GM12878 (cell line): ENCODE results near the gene UBE2F. TPM values are rescaled to one million over a fixed set of nuclear protein-coding genes. Genes with fewer than 3 reads are reported as not detected.

Experiments
- ATAC-seq: fragments of 200-7000 bp; cut with Tn5 transposase; 3 replicates; pipeline ENCODE4 v1.9.1; 2020; ENCODE audit warnings: mild to moderate bottlenecking, moderate library complexity
- BruUV-seq: library from RNA; stranded (reverse); fragments of 400-500 nt; replicated peaks from 2 replicates; lab custom pipeline; 2021; lab: Mats Ljungman, UMichigan
- CTCF ChIA-PET: fragments of 300-600 bp; sonication (Branson Sonifier 250); formaldehyde crosslinking; extraction: SDS; loops from one replicate; lab custom pipeline; 2021; ENCODE audit warnings: inconsistent platforms; lab: Yijun Ruan, JAX
- POLR2A ChIA-PET: fragments of 350-600 bp; formaldehyde crosslinking; extraction: SDS; loops from one replicate; lab custom pipeline; 2021; ENCODE audit warnings: inconsistent platforms; lab: Charles Lee
- RAD21 ChIA-PET: fragments of 300-600 bp; sonication (Branson Sonifier 250); formaldehyde crosslinking; loops from one replicate; lab custom pipeline; 2023; ENCODE audit warnings: antibody characterized with exemption; ENCODE audit not compliant: unreplicated experiment; lab: Charles Lee
- SMC1A ChIA-PET: fragments of 300-600 bp; sonication (Branson Sonifier 250); formaldehyde crosslinking; loops from one replicate; lab custom pipeline; 2023; ENCODE audit not compliant: unreplicated experiment, uncharacterized antibody; lab: Charles Lee
- DNase-seq: peaks from one replicate; pipeline ENCODE4 v3.0.0-alpha.2; 2011; ENCODE audit warnings: low read depth, low spot score
- FAIRE-seq: peaks from 3 replicates; lab custom pipeline; 2011; peaks lifted over from hg19 to GRCh38; lab: Jason Lieb, UNC
- H2AFZ ChIP-seq: 2 replicates; pipeline ENCODE4 v1.6.0; 2011; ENCODE audit warnings: low read depth, low read length, control low read depth; ENCODE audit not compliant: control insufficient read depth
- H3K27ac ChIP-seq: 2 replicates; pipeline ENCODE4 v1.5.1; 2011; ENCODE audit warnings: control low read depth; ENCODE audit not compliant: control insufficient read depth, insufficient read depth
- H3K27me3 ChIP-seq, 2 experiments: replicated peaks in 1 of 2; 2 replicates each; pipeline versions ENCODE4 v1.6.0 to v1.6.1; 2011; ENCODE audit warnings: low read length in 1 of 2; ENCODE audit not compliant: control insufficient read depth in 2 of 2, insufficient read depth in 2 of 2
- H3K36me3 ChIP-seq, 2 experiments: 2 replicates each; pipeline ENCODE4 v1.5.1; 2011; ENCODE audit warnings: low read length in 1 of 2; ENCODE audit not compliant: control insufficient read depth in 2 of 2, insufficient read depth in 2 of 2
- H3K4me1 ChIP-seq: 2 replicates; pipeline ENCODE4 v1.6.1; 2011; ENCODE audit warnings: mild to moderate bottlenecking, low read length, moderate library complexity, mixed read lengths; ENCODE audit not compliant: control insufficient read depth, insufficient read depth
- H3K4me2 ChIP-seq: 2 replicates; pipeline ENCODE4 v1.6.0; 2011; ENCODE audit warnings: control low read depth; ENCODE audit not compliant: control insufficient read depth, insufficient read depth
- H3K4me3 ChIP-seq: fragments of 200-600 bp; sonication (generic); 2 replicates; pipeline ENCODE4 v1.5.1; 2016
- H3K79me2 ChIP-seq: 2 replicates; pipeline ENCODE4 v1.6.0; 2011; ENCODE audit warnings: low read length; ENCODE audit not compliant: control insufficient read depth, insufficient read depth
- H3K9ac ChIP-seq: 2 replicates; pipeline ENCODE4 v1.8.0; 2011; ENCODE audit warnings: low read length, control low read depth, mixed read lengths; ENCODE audit not compliant: control insufficient read depth, insufficient read depth
- H3K9me3 ChIP-seq: replicated peaks from 3 replicates; pipeline ENCODE4 v1.5.1; 2011; ENCODE audit warnings: mild to moderate bottlenecking, low read length; ENCODE audit not compliant: control insufficient read depth, insufficient read depth
- H4K20me1 ChIP-seq: 2 replicates; pipeline ENCODE4 v1.6.0; 2011; ENCODE audit not compliant: control insufficient read depth, insufficient read depth
- ATF2 ChIP-seq: IDR thresholded peaks from 2 replicates; pipeline ENCODE4 v1.6.1; 2012; ENCODE audit warnings: low read length, inconsistent platforms
- BHLHE40 ChIP-seq, 2 experiments: fragments of 450-650 bp in 1 of 2; IDR thresholded peaks; 2 replicates each; pipeline ENCODE4 v1.6.1; 2011 to 2017; ENCODE audit warnings: low read depth in 2 of 2, borderline replicate concordance in 1 of 2, improper control_type of control experiment in 1 of 2, low read length in 1 of 2, mild to moderate bottlenecking in 1 of 2
- BMI1 ChIP-seq: fragments of 450-650 bp; IDR thresholded peaks from 2 replicates; pipeline ENCODE4 v1.6.1; 2016; ENCODE audit warnings: mild to moderate bottlenecking, moderate library complexity, borderline replicate concordance
- CBX5 ChIP-seq: sonication (generic); IDR thresholded peaks from 2 replicates; pipeline ENCODE4 v1.6.1; 2016; ENCODE audit warnings: low read depth, moderate library complexity, mild to moderate bottlenecking, inconsistent platforms
- CTCF ChIP-seq, 3 experiments: IDR thresholded peaks in 2 of 3; conservative IDR thresholded peaks in 1 of 3; 2 replicates each; pipeline ENCODE4 v1.5.1; 2011; ENCODE audit warnings: low read depth in 3 of 3, low read length in 3 of 3, mild to moderate bottlenecking in 3 of 3, control low read depth in 2 of 3, moderate library complexity in 2 of 3, inconsistent platforms in 1 of 3, mixed read lengths in 1 of 3; ENCODE audit not compliant: control insufficient read depth in 2 of 3, insufficient read depth in 1 of 3; ENCODE audit errors: extremely low read depth in 1 of 3
- KAT2A ChIP-seq: conservative IDR thresholded peaks from 2 replicates; pipeline ENCODE4 v1.6.1; 2011; ENCODE audit warnings: low read depth, low read length; ENCODE audit not compliant: control insufficient read depth
- LARP7 ChIP-seq: fragments of 450-650 bp; IDR thresholded peaks from 2 replicates; pipeline ENCODE4 v1.6.1; 2017; ENCODE audit warnings: mild to moderate bottlenecking
- RAD21 ChIP-seq: IDR thresholded peaks from 2 replicates; pipeline ENCODE4 v1.6.1; 2011; ENCODE audit warnings: mild to moderate bottlenecking, low read depth, low read length, moderate library complexity; ENCODE audit not compliant: insufficient read depth
- SMC3 ChIP-seq: IDR thresholded peaks from 2 replicates; pipeline ENCODE4 v1.6.1; 2011; ENCODE audit warnings: low read length, improper control_type of control experiment, borderline replicate concordance
- YY1 ChIP-seq: IDR thresholded peaks from 2 replicates; pipeline ENCODE4 v1.6.1; 2011; ENCODE audit warnings: low read depth, mild to moderate bottlenecking, low read length
- ZBTB33 ChIP-seq: fragments of 450-650 bp; IDR thresholded peaks from 2 replicates; pipeline ENCODE4 v1.6.1; 2017; ENCODE audit warnings: mild to moderate bottlenecking
- ZNF274 ChIP-seq: IDR thresholded peaks from one replicate; pipeline ENCODE4 v1.8.0; 2011; ENCODE audit not compliant: insufficient read length, insufficient read depth
- WGBS: methylation state at CpG from one replicate; pipeline ENCODE4 v1.1.6; 2016; ENCODE audit warnings: low lambda C conversion rate; ENCODE audit not compliant: insufficient replicate concordance, insufficient coverage; ENCODE audit errors: missing lambda C conversion rate; 5-methylcytosine and 5-hydroxymethylcytosine counted together
- in situ Hi-C: fragments of 300-500 bp; cut with MboI; formaldehyde crosslinking; loops from 9 replicates; pipeline ENCODE4 v1.14.3; 2018; ENCODE audit warnings: mixed read lengths
- intact Hi-C: fragments of 100-400 bp; cut with micrococcal nuclease; formaldehyde crosslinking; loops from one replicate; pipeline ENCODE4 v1.14.2; 2022; ENCODE audit not compliant: unreplicated experiment
- polyA plus RNA-seq, 11 experiments: library from polyadenylated mRNA; depleted of rRNA in 4 of 11; unstranded in 6 of 11; stranded (reverse) in 5 of 11; fragments of >200 nt; fragmentation: Nextera tagmentation in 4 of 11; fragmentation: Illumina TruSeq in 1 of 11; extraction: Ambion mirVana in 4 of 11; extraction: Trizol in 1 of 11; gene quantifications; 1 replicate in 1 of 11; 2 replicates in 10 of 11; pipeline versions ENCODE4 v1.2.1 to v1.2.3, GENCODE V29; 2011 to 2016; ENCODE audit warnings: inconsistent platforms in 2 of 11, missing spikeins in 2 of 11, low read depth in 1 of 11
- total RNA-seq, 4 experiments: library from RNA; depleted of rRNA in 3 of 4; stranded (reverse); fragments of >200 nt in 3 of 4; fragmentation: Illumina TruSeq in 1 of 4; extraction: Trizol in 1 of 4; gene quantifications; 2 replicates each; pipeline versions ENCODE4 v1.2.1 to v1.2.3, GENCODE V29; 2013 to 2021

The UBE2F gene
- total and polyA plus RNA-seq, 10 of the 15 experiments (the other 5 are each of a cell fraction or from before 2014, with no cell fraction given): 12.3 to 64.4 (median 31.5) TPM

GRCh38 chr2:237923481-237924163 is 43.2 kb upstream of the UBE2F start:
- H3K79me2 ChIP-seq: no peaks in the 10 kb centered on the region
- no peak for DNase-seq
- in situ Hi-C loops: no loop called here
- H3K36me3 ChIP-seq: no peaks in the 10 kb centered on the region
- ChIA-PET RAD21 (interaction anchor here (0.5 to 0.7 kb wide), 2 partner anchors 24 to 184 kb away, joined by 3 read pairs; no protein-coding TSS in a partner anchor), CTCF (interaction anchor here (0.8 to 1.6 kb wide), 7 partner anchors 9 to 137 kb away, joined by 3 to 5 read pairs (median 3); partner anchors contain the start of gene SCLY), SMC1A (no interaction called here), POLR2A (no interaction called here)
- no peak overlapping the region for H3K4me3 ChIP-seq
- TF ChIP-seq RAD21 (peak; percentile 60), BHLHE40 (IDR thresholded peaks at IDR 0.05; ENCODE audit: borderline replicate concordance in 1 of 2, low read depth in 2 of 2, low read length in 1 of 2) (peak in 1 of 2 experiments; percentile 39; a peak in 1 of 4 replicates), CBX5 (0 out of 2 replicates have a peak, but pooled peaks have one; percentile 23), ATF2 (no peak), KAT2A (no peak), ZNF274 (no peak), YY1 (peak; percentile 88), LARP7 (0 out of 2 replicates have a peak, but pooled peaks have one; percentile 30), CTCF (IDR thresholded peaks at IDR 0.05 in 2 of 3, conservative IDR thresholded peaks at IDR 0.05 in 1 of 3; ENCODE audit: control insufficient read depth in 2 of 3, extremely low read depth in 1 of 3, insufficient read depth in 1 of 3, low read depth in 3 of 3, low read length in 3 of 3) (peak; percentile 60 to 87 (median 67); a peak in 5 of 6 replicates), BMI1 (no peak), ZBTB33 (peak; percentile 99), SMC3 (peak; percentile 32; the same call in 1 of the 2 replicates)
- no peak for FAIRE-seq
- no peaks in the 10 kb centered on the region for H4K20me1 ChIP-seq
- no peak overlapping the region for H3K27ac ChIP-seq
- WGBS: 43% methylated on average over 33 of the region's 33 CpGs
- H3K9me3 ChIP-seq: no peaks in the 10 kb centered on the region; the same call in 2 of the 3 replicates
- intact Hi-C loops: no loop called here
- H3K27me3 ChIP-seq: no peaks in the 10 kb centered on the region
- no peaks in the 10 kb centered on the region for H3K4me1 ChIP-seq
- peak overlapping the region; percentile 44; the same call in 1 of the 2 replicates for H3K4me2 ChIP-seq
- no peak overlapping the region for H3K9ac ChIP-seq
- no TSS peak for BruUV-seq
- peak overlapping the region; percentile 18; the same call in 1 of the 2 replicates for H2AFZ ChIP-seq
- ATAC-seq: peak; percentile 95
